Suprapubic skin (tissue), 3 donors: ENCODE data around the gene OR4Q3.

Experiments
- CTCF ChIP-seq, 2 donors: fragments of 200-600 bp in 1 of 2; fragments of 450-650 bp in 1 of 2; sonication (generic) in 1 of 2; IDR thresholded peaks; one replicate each; pipeline ENCODE4 v1.5.1; 2016 to 2019; ENCODE audit warnings: antibody characterized with exemption in 2 of 2, mild to moderate bottlenecking in 1 of 2, moderate library complexity in 1 of 2
- POLR2A ChIP-seq, 2 donors: fragments of 450-650 bp; IDR thresholded peaks; one replicate each; pipeline ENCODE4 v1.6.1; 2017; ENCODE audit warnings: antibody characterized with exemption in 2 of 2, mild to moderate bottlenecking in 2 of 2, moderate library complexity in 2 of 2

DNA sequence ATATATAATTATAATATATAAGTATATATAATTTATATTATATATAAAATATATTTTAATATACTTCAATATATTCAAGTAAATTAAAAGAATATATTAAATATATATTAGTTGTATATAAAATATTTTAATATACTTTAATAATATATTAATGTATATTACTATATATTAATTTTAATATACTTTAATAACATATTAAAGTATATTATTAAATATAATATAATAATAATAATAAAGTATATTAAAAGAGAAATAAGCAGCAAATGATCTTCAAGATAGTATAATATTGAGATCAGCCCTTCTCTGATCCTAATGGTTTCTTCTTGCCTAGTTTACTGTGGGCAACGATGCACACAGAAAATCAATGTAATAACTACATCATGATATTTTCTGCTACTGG, 32.2 kb downstream of the OR4Q3 start:
- no peak for TF ChIP-seq CTCF (IDR thresholded peaks at IDR 0.05)
- no peak for TF ChIP-seq POLR2A (IDR thresholded peaks at IDR 0.05)
